Stimulated activated CD4-positive, alpha-beta T cell treated with anti-CD3 and anti-CD28 coated beads, Interleukin-12 subunit alpha, Interleukin-12 subunit beta, amount 100 ng/mL, for 24 hours (primary cell): ENCODE data around the gene OPN4.

Source experiments
- DNase-seq, 2 experiments: peaks; one replicate each; pipeline ENCODE4 v3.0.0-alpha.2; 2020; ENCODE audit warnings: low read depth in 2 of 2

Gene OPN4

DNA sequence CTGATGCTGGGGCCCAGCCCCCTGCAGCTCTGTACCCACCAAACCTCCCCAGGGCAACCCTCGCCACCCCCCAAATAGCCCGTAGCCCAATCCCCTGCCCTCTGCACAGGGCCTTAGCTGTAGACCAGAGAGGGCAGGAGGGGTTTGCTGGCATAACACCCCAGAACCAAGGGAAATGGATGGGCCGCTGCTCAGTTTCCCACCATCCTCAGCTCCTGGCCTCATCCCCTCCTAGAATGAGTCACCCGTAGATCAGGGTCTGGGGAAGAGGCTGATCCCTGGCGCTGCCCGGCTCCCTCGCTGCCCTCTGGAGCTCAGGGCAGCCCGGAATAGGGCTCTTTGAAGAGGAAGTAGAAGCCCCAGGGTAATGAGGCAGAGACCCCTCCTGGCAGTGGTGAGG is 45.2 kb downstream of the OPN4 start:
- DNase-seq: no peak

DNA sequence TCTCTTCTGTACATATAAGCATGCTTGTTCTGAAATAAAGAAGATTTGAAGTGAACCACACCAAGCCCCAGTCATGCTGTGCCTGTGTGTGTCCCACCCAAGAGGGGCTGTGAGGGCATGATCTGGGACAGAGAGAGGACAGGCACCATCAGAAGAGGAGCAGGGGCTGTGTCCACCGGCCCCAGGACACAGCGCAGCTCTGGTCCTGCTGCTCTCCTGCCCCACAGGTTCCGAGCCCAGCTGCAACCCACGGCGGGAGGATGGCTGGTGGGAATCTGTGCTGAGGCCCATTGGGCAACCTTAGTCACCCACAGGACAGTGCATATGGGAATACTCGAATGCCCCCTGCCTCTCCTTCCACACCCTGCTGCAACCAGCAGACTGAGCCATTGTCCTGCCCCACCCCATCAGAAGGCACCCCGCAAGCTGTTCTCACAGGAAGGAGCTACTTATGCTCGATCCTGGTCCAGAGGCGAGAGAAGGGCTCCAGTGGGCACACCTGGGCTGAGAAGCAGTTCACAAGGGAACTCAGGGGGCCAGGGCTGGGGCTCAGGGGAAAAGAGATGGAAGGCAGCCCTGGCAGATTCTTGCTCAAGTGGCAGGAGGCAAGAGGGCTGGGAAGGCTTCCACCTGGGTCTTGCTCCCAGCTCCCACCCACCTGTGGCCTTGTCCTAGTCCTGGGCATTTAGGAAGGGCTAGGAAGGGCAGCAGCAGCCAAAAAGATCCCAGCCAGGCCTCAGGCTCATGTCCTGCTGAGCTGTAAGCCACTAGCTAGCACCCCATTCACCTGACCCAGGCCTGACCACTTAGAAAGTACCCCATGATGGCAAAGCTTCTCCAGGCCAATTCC is 45.9 kb downstream of the OPN4 start:
- DNase-seq: no peak

DNA sequence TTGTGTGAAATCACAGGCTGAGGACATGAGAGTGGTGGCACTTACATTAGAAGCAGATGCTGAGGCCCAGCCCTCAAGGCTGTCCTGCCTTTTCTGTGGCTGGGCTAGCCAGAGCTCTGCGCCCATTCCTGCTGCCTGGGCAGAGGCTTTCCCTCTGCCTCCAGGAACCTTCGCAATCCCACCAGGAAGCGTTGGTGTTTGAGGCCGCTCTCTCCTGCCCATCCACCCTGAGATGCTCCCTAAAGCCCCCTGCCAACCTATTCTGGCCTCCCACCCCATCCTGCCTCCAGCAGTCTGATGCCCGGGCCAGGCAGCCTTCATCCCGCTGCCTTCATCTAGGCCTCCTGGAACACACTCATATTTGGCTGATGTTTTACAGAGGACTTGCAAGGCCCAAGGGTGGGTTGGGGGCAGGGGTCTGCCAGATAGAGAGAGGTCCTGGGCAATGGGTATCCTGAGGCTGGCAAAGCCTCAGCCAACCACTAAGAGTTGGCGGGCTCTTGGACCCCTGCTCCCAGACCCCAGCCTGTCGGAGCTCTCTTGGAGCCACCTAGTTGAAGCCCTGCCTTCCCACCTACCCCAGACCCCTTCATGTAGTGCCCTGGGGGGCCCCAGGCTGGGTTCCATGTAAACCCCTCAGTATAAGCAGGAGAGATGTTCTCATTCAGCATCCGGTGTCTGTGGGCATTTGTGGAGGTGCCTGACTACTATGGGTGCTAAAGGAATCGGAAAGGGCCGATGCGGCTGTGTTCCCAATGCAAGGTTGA is 46.7 kb downstream of the OPN4 start:
- no peak for DNase-seq

DNA sequence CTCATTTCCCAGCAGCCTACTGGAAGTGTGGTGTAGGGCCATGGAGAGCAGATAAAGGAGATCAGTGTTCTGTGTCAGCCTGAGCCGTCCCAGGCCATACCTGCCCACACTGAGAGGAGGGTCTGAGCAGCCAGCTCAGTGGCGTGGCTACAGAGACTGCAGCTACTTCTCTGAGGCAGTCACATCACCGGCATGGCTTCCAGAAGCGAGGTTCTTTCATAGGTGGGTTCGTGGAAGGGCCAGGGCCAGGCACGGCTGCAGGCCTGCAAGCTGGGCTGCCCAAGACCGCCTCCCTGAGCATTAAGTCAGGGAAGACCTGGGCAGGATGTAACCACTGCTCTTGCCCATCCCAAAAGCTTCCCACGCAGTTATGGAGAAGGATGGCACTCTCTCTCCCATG is 48.8 kb downstream of the OPN4 start:
- no peak for DNase-seq

DNA sequence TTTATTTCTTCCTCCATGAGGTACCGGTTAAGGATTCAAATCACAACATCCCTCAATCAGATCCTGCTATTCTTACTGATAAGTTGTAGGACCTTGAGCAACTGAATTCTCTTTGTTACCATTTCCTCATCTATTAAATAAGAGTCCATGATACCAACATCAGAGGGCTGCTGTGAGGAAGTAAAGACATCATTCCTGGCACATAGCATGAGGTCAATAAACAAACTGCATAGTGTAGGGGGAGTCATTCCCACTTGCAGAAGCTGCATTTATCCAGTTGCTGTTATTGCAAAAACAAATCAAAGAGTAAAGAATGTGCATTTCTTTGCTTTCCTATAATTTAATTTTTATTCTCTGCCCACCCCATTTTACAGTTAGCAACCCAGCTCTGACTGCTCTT is 50.8 kb downstream of the OPN4 start:
- DNase-seq: no peak

DNA sequence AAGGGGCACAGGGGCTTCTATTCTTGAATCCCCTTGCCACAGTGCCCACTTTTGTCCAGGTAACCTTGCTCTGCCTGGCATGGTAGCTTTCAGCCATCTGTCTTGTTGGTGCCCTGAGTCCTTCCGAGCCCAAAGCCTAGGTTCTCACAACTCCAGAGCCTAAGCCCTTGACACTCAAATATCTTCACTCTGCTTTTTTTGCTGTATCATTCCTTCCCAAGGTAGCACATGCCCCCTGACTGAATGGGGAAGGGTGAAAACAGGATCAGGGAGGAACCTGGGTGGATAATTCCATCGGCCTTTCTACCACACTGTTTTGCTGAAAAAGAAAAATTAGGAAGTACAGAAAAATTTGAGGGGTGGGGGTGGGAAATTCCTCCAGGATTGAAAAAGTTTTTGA is 51.6 kb downstream of the OPN4 start:
- no peak for DNase-seq

DNA sequence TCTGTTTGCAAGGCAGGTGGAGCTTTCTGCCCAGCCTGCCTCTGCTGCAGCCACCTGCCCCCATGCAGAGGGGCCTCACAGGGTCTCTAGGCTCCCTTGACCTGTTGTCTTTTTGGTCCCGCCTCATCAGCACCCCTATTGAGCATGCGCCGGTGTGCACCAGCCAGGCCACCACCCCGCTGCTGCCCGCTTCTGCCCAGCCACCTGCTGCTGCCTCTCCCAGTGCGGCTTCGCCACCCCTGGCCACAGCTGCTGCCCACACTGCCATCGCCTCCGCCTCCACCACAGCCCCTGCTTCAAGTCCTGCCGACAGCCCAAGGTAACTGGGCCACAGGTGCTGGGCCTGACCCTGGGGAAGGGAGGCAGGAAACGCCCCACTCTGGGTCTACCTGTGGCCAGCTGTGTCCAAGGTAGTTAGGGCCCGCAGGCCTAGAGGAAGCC is 52.1 kb downstream of the OPN4 start:
- no peak for DNase-seq

DNA sequence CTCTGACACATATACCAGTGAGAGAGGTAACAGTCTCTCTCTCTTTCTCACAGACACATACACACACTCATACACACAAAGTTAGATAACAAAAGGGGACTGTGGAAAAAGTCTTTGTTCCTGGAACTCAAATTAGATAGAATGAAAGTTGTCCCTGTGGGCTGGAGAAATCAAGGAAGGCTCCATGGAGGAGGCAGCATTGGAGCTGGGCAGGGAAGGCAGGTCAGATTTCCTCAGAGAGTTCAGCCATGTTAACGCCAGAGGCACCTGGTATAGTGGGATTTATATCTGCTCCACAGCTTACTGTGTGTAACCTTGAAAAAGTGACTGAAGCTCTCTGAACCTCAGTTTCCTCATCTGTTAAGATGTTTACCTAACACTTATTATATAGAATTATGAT is 52.6 kb downstream of the OPN4 start:
- DNase-seq: no peak

DNA sequence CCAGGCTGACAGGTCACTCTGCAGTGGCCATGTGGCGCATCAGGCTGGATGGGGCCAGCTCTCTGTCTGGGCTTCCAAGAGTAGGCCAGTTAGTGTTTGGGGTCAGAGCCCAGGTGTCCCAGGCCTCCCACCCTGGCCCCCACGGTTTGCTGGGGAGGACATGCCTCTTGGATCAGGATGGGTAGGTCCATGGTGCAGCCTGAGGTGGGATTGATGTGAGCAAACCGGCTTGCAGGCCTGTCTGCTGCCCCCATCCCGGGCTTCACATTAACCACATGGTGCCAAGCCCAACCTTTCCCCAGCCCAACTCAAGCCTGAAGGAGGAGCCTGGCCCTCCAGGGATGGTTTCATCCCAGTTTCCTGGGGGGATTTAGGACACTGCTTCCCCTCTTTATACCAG is 53.2 kb downstream of the OPN4 start:
- DNase-seq: no peak

DNA sequence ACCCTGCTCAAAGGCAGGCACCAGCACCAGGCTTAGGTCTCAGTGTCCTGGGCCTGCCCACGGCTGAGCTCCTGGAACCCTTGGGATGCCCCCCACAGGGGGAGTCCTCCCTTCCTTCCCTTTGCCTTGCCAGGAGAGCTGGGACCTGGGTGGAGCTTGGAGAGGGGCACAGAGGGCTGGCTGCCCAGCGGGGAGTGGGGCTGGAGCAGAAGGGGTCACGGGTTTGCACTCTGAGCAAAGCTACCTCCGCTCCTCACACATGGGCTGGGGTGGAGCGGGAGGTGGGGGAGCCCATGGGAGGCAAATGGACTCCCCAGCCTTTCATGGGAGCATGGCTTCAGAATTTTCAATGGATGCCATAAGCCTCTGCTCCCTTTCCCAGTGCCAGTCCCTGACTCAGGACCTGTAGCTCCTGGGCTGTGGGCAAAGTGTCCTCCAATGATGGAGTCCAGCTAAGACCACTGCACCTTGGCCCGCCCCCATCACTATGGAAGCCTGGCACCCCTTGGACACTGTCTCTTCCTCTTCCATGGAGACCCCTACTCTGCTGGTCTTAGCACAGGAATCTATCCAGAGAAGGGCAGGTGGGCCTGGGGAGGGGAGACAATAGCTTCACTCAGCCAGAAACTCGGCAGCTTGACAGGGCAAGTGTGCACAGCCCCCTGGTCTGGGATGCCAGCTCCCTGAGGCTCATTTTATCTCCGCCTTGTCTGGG is 53.9 kb downstream of the OPN4 start:
- no peak for DNase-seq

DNA sequence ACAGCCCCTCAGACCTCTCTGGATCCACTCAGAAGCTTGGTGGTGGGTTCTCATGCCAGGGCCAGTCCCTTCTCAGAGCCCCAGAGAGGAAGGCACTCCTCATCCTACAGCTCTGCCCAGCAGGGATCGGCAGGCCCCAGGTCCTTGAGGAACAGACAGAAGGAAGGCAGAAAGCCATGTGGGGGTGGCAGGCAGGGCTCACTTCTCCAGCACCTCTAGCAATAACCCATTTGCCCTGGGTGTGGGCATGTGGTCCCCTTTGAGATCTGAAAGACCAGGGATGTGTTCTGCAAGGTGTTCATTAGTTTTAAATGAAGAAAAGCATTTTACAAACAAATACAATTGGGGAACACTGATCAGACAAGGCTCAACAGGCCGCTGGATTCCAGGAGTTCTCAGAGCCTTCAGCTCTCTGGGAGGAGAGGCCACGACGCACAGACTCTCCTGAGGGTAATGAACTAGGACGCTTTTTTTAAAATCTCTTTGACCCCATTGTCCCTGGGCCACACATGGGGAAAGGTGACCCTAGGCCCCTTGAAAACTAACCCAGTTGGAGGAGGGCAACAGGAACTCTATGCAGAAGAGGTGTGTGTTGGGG is 54.5 kb downstream of the OPN4 start:
- DNase-seq: no peak

DNA sequence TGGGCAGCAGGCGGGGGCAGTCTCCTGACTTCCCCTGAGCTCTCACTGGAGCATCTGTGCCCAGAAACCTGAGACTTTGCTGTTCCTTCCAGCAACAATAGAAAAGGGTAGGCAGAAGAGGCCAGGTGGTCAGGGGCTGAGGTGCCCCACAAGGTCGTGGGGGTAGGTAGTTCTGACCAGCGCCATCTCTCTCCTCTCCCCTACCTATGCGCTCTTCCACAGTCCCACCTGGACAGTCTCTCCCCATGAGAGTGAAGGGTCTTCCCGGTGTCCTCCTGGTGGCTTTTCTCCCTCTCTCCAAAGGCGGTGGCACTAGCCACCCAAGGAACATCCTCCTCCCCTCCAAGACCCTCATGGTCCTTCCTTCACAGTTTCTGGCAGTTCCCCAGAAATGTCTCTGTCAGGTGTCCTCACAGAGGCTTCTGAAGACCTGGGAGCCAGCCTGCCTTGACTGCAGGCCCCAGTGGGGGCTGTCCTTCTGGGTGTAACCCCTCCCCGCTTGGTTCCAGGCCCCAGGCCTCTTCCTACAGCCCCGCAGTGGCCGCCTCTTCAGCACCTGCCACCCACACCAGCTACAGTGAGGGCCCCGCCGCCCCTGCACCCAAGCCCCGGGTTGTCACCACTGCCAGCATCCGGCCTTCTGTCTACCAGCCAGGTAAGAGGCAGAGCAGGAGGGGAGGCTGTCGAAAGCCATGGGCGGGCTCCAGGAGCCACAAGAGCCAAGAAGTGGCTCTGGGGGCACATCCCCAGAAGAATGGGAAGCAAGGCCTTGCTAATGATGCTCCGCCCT is 55.2 kb downstream of the OPN4 start:
- DNase-seq: no peak

DNA sequence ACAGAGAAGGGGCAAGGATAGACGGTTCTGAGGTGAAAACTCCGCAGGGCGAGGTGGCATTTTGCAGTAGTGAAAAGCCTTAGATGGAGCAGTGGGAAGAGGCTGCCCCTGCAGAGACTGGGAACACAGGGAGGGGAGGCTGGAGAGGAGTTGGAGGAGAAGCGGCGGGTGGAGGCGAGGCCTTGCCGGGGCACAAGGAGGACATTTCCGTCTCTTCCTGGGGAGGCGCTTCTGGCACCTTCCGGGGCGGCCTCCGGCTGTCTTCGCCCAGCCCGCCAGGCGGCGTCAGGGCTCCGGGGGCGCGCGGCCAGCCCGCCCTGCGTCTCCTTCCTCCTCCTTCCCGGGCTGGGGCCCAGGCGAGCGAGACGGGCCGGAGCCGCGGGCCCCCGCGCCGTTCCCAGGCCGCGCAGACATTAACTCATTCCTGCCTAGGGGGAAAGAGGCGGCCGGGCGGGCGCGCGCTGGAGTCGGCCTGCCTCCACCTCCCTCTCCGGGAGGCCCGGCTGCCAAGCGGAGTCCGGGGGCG is 56.7 kb downstream of the OPN4 start:
- DNase-seq: peak; percentile 70 to 73

DNA sequence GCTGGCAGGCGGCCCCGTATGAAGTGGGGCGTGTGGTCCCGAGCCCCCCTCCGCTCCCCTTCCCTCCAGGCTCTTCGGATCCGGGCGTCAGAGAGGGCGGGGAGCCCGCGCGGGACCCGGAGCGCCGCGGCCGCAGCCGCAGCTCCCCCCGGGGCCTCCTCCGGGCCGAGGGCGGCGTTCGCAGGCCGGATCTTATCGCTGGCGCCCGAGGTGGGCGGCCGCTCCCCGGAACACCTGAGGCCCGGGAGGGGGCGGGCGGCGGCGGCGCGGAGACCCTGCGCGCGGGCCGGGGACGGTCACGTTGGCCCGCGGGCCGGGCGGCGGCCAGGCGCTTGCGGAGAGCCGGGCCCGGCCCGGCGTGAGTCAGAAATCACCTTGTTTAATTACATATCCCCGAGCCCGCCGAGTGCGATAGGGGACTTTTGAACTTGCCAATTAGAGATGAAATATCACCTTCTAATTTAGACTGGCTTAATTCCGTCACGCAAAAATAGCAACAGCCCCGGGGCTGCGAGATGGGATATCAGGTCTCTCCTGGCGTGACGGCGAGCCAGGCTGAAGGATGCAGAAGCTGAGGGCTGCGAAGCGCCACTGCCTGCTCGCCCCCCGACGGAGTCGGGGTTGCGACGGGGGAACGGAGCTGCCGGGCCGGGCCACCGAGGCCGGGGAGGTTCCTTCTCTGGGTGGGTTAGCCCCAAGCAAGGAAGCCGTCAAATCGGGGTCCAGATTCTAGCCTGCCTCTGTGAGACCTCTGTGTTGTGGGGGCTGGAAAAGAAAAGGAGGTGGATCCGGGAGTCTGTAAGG is 57.4 kb downstream of the OPN4 start:
- DNase-seq: peak; percentile 24 to 33

DNA sequence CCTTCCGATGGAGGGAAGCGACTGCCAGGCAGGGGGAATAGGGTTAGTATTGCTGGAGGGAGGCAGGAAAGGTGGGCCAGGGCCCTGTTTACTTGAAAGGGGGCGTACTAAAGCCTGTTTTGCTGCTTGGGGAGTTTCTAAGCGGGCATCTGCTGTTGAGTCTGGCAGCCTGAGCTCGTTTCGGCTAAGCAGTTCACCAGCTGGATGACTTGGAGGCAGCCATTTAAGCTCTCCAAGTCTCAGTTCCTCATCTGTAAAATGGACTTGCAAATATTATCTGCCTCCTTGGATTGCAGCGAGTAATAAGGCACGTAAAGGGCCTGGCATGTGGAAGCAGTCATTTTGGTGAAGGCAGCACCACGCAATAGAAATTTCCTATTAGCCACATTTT is 58.0 kb downstream of the OPN4 start:
- no peak for DNase-seq

DNA sequence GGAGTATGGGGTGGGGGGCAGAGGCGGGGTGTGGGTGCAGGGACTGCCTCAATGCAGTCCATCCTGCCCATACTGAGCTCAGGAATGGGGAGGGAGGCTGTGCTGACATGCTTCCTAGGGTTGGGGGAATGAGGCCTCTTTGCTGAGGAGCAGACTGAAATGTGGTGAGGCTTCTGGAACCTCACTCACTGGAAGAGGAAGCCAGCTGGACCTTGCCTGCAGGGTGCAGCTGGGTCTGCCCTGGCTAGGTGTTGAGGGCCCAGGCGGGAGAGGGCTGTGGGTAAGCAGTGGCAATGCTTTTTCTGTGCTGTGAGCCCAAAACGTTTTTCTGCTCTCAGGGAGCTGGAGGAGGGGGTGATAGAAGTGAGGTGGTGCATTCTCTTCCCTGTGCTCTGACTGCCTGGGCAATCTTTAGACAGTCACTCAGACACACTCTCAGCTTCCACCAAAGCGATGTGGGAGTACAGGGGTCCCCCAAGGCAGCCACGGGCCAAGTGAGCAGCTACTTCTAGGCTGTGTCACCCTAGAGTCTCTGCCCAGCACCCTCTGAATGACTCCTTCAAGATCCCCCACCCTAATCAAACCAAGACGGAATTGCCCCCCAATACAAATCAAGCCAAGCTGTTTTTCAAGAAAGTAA is 60.9 kb downstream of the OPN4 start:
- DNase-seq: no peak

DNA sequence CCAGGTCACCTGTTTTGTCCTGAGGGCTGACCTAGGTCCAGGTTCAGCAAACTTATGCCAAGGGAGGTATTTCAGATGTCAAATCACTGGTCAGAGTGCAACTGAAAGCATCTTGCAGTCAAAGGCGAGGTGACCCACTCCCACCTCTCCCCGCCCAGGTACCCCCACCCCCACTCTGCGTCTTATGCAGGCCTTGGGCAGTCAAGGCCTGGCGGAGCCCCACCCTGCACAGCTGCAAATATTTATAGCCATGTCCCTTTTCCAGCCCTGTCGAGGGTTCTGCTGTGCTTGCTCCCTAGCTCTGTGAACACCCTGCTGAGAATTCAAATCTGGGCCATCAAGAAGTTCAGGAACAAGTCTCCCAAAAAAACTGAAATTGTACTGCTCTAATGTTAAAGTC is 61.5 kb downstream of the OPN4 start:
- DNase-seq: no peak
